HepG2 (cell line): ENCODE measurements around the gene PPP1R18. TPM values are rescaled to one million over a fixed set of nuclear protein-coding genes. Genes with fewer than 3 reads are reported as not detected.
A peak's percentile ranks its signal among the peaks of the same experiment; 100 is the strongest.

Source experiments
- FOXC1 ChIP-seq: sonication (generic); formaldehyde crosslinking; IDR thresholded peaks from 2 replicates; pipeline ENCODE4 v1.8.0; 2022; ENCODE audit warnings: mild to moderate bottlenecking, missing genetic modification reagents, borderline replicate concordance
- KAT7 ChIP-seq: IDR thresholded peaks from 2 replicates; pipeline ENCODE4 v1.6.1; 2018; ENCODE audit warnings: borderline replicate concordance, missing compliant biosample characterization
- MIXL1 ChIP-seq: IDR thresholded peaks from 2 replicates; pipeline ENCODE4 v1.6.1; 2016
- MTA3 ChIP-seq: sonication (generic); formaldehyde crosslinking; IDR thresholded peaks from 2 replicates; pipeline ENCODE4 v1.4.0; 2020; ENCODE audit warnings: missing genetic modification reagents
- MYC ChIP-seq: sonication (generic); formaldehyde crosslinking; IDR thresholded peaks from 2 replicates; pipeline ENCODE4 v1.9.0; 2021; ENCODE audit warnings: missing genetic modification reagents, borderline replicate concordance
- RBM22 ChIP-seq: fragments of 200-400 bp; formaldehyde crosslinking; optimal IDR thresholded peaks from 2 replicates; pipeline ENCODE3; 2017; ENCODE audit warnings: mild to moderate bottlenecking, low read length, moderate library complexity
- SOX13 ChIP-seq, 3 experiments: fragments of 450-650 bp in 1 of 3; sonication (generic) in 1 of 3; formaldehyde crosslinking in 1 of 3; IDR thresholded peaks in 2 of 3; conservative IDR thresholded peaks in 1 of 3; 2 replicates each; pipeline versions ENCODE4 v1.5.0 to v1.6.1; 2016 to 2020; ENCODE audit warnings: antibody characterized with exemption in 1 of 3, mild to moderate bottlenecking in 1 of 3, missing compliant biosample characterization in 1 of 3, missing genetic modification reagents in 1 of 3, moderate library complexity in 1 of 3
- STAT6 ChIP-seq: sonication (generic); formaldehyde crosslinking; IDR thresholded peaks from 2 replicates; pipeline ENCODE4 v1.4.0; 2020; ENCODE audit warnings: missing genetic modification reagents, mild to moderate bottlenecking, borderline replicate concordance
- ZFP36L1 ChIP-seq: sonication (generic); formaldehyde crosslinking; IDR thresholded peaks from 2 replicates; pipeline ENCODE4 v1.8.0; 2022; ENCODE audit warnings: mild to moderate bottlenecking, missing genetic modification reagents, moderate library complexity
- ZNF225 ChIP-seq: sonication (generic); formaldehyde crosslinking; IDR thresholded peaks from 2 replicates; pipeline ENCODE4 v1.4.0; 2020; ENCODE audit warnings: mild to moderate bottlenecking, missing genetic modification reagents
- ZNF296 ChIP-seq: sonication (generic); formaldehyde crosslinking; conservative IDR thresholded peaks from 2 replicates; pipeline ENCODE4 v1.5.0; 2020; ENCODE audit warnings: mild to moderate bottlenecking, missing genetic modification reagents
- ZNF773 ChIP-seq: sonication (generic); formaldehyde crosslinking; IDR thresholded peaks from 2 replicates; pipeline ENCODE4 v1.4.0; 2020; ENCODE audit warnings: missing genetic modification reagents, borderline replicate concordance
- polyA plus RNA-seq, 8 experiments: library from polyadenylated mRNA; depleted of rRNA in 3 of 8; stranded (reverse) in 7 of 8; unstranded in 1 of 8; fragments of >200 nt; fragmentation: Illumina TruSeq in 4 of 8; extraction: Trizol in 4 of 8; gene quantifications; 2 replicates each; pipeline versions ENCODE4 v1.2.1 to v1.2.3, GENCODE V29; 2011 to 2016; ENCODE audit warnings: low read depth in 4 of 8, missing spikeins in 1 of 8, mixed read lengths in 1 of 8; ENCODE audit not compliant: insufficient read depth in 1 of 8
- total RNA-seq, 5 experiments: library from RNA; depleted of rRNA; stranded (reverse); fragments of >200 nt; fragmentation: Illumina TruSeq; extraction: Trizol; gene quantifications; 2 replicates each; pipeline ENCODE4 v1.2.3, GENCODE V29; 2016; ENCODE audit warnings: low read depth in 1 of 5
- TF ChIP-seq, protein P1 (sequence below): sonication (generic); formaldehyde crosslinking; IDR thresholded peaks from 2 replicates; pipeline ENCODE4 v1.5.0; 2020; ENCODE audit warnings: missing genetic modification reagents, mild to moderate bottlenecking, borderline replicate concordance
- TF ChIP-seq, protein P2 (sequence below): sonication (generic); formaldehyde crosslinking; conservative IDR thresholded peaks from 2 replicates; pipeline ENCODE4 v1.4.0; 2020; ENCODE audit warnings: mild to moderate bottlenecking, missing genetic modification reagents, moderate library complexity
- TF ChIP-seq, protein P3 (sequence below): IDR thresholded peaks from 2 replicates; pipeline ENCODE4 v1.6.1; 2016; ENCODE audit warnings: missing genetic modification reagents, missing compliant biosample characterization
- TF ChIP-seq, protein P4 (sequence below): sonication (generic); formaldehyde crosslinking; IDR thresholded peaks from 2 replicates; pipeline ENCODE4 v1.5.0; 2020; ENCODE audit warnings: mild to moderate bottlenecking, missing genetic modification reagents

The PPP1R18 gene
- total and polyA plus RNA-seq, 2 of the 13 experiments (the other 11 are each of a cell fraction or from before 2014, with no cell fraction given): 4.9 to 9.2 TPM

GRCh38 chr6:30719791-30720737 is 33.6 kb upstream of the PPP1R18 start, which contains the start of gene TUBB (continued):
- TF ChIP-seq, protein P1, sequence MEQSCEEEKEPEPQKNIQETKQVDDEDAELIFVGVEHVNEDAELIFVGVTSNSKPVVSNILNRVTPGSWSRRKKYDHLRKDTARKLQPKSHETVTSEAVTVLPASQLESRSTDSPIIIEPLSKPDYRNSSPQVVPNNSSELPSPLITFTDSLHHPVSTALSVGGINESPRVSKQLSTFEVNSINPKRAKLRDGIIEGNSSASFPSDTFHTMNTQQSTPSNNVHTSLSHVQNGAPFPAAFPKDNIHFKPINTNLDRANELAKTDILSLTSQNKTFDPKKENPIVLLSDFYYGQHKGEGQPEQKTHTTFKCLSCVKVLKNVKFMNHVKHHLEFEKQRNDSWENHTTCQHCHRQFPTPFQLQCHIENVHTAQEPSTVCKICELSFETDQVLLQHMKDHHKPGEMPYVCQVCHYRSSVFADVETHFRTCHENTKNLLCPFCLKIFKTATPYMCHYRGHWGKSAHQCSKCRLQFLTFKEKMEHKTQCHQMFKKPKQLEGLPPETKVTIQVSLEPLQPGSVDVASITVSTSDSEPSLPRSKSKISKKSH (CRISPR knock-in tag): 0 out of 2 replicates have a peak, but pooled peaks have one; percentile 42
- TF ChIP-seq ZNF773: peak; percentile 91; the same call in 1 of the 2 replicates
- no peak for TF ChIP-seq RBM22
- TF ChIP-seq, protein P2, sequence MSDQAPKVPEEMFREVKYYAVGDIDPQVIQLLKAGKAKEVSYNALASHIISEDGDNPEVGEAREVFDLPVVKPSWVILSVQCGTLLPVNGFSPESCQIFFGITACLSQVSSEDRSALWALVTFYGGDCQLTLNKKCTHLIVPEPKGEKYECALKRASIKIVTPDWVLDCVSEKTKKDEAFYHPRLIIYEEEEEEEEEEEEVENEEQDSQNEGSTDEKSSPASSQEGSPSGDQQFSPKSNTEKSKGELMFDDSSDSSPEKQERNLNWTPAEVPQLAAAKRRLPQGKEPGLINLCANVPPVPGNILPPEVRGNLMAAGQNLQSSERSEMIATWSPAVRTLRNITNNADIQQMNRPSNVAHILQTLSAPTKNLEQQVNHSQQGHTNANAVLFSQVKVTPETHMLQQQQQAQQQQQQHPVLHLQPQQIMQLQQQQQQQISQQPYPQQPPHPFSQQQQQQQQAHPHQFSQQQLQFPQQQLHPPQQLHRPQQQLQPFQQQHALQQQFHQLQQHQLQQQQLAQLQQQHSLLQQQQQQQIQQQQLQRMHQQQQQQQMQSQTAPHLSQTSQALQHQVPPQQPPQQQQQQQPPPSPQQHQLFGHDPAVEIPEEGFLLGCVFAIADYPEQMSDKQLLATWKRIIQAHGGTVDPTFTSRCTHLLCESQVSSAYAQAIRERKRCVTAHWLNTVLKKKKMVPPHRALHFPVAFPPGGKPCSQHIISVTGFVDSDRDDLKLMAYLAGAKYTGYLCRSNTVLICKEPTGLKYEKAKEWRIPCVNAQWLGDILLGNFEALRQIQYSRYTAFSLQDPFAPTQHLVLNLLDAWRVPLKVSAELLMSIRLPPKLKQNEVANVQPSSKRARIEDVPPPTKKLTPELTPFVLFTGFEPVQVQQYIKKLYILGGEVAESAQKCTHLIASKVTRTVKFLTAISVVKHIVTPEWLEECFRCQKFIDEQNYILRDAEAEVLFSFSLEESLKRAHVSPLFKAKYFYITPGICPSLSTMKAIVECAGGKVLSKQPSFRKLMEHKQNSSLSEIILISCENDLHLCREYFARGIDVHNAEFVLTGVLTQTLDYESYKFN (CRISPR knock-in tag): peak; percentile 19
- TF ChIP-seq STAT6: no peak
- no peak for TF ChIP-seq ZFP36L1 (CRISPR knock-in tag)
- TF ChIP-seq, protein P3, sequence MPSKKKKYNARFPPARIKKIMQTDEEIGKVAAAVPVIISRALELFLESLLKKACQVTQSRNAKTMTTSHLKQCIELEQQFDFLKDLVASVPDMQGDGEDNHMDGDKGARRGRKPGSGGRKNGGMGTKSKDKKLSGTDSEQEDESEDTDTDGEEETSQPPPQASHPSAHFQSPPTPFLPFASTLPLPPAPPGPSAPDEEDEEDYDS: peak; percentile 92
- TF ChIP-seq ZNF296 (CRISPR knock-in tag): peak; percentile 65; the same call in 1 of the 2 replicates
- TF ChIP-seq, protein P4, sequence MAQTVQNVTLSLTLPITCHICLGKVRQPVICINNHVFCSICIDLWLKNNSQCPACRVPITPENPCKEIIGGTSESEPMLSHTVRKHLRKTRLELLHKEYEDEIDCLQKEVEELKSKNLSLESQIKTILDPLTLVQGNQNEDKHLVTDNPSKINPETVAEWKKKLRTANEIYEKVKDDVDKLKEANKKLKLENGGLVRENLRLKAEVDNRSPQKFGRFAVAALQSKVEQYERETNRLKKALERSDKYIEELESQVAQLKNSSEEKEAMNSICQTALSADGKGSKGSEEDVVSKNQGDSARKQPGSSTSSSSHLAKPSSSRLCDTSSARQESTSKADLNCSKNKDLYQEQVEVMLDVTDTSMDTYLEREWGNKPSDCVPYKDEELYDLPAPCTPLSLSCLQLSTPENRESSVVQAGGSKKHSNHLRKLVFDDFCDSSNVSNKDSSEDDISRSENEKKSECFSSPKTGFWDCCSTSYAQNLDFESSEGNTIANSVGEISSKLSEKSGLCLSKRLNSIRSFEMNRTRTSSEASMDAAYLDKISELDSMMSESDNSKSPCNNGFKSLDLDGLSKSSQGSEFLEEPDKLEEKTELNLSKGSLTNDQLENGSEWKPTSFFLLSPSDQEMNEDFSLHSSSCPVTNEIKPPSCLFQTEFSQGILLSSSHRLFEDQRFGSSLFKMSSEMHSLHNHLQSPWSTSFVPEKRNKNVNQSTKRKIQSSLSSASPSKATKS (CRISPR knock-in tag): no peak
- no peak; the same call in none of the 2 replicates for TF ChIP-seq FOXC1 (CRISPR knock-in tag)
- TF ChIP-seq KAT7 (CRISPR knock-in tag): peak; percentile 6; the same call in 1 of the 2 replicates
- TF ChIP-seq MIXL1 (CRISPR knock-in tag): no peak
- TF ChIP-seq MYC (CRISPR knock-in tag): peak; percentile 85
- TF ChIP-seq SOX13 (IDR thresholded peaks at IDR 0.05): peak; percentile 53; the same call in 1 of the 2 replicates
- peak in 1 of 2 experiments; percentile 81; a peak in 2 of 4 replicates for TF ChIP-seq SOX13 (CRISPR knock-in tag; conservative IDR thresholded peaks at IDR 0.05 in 1 of 2, IDR thresholded peaks at IDR 0.05 in 1 of 2)
- no peak; the same call in 1 of the 2 replicates for TF ChIP-seq ZNF225
- TF ChIP-seq MTA3 (CRISPR knock-in tag): no peak
